CD4-positive, CD25-positive, alpha-beta regulatory T cell (primary cell): Measurements from ENCODE around the gene CST1. TPM values are rescaled to one million over a fixed set of nuclear protein-coding genes. Genes with fewer than 3 reads are reported as not detected.
"Not testable (repeated sequence)": the region's sequence is repeated elsewhere in the genome, so short reads cannot be mapped to it uniquely, and the experiment has no call there.

Source experiments
- ATAC-seq, 2 donors: fragments of 150-1000 bp; cut with Tn5 transposase; one replicate each; pipeline ENCODE4 v1.10.0; 2021; ENCODE audit warnings: low read depth in 2 of 2, moderate number of reproducible peaks in 2 of 2, moderate library complexity in 1 of 2
- DNase-seq, 3 donors: peaks; one replicate each; pipeline versions ENCODE4 v3.0.0 to v3.0.0-alpha.2; 2012 to 2022; ENCODE audit warnings: mixed read lengths in 1 of 3
- H3K27ac ChIP-seq: one replicate; pipeline ENCODE4 v1.7.0; 2013; ENCODE audit warnings: mild to moderate bottlenecking, low read length; ENCODE audit not compliant: insufficient read depth, poor library complexity, severe bottlenecking
- H3K27me3 ChIP-seq: one replicate; pipeline ENCODE4 v1.7.0; 2013; ENCODE audit warnings: low read length; ENCODE audit not compliant: control insufficient read depth, insufficient read depth
- H3K36me3 ChIP-seq: one replicate; pipeline ENCODE4 v1.7.0; 2013; ENCODE audit warnings: mild to moderate bottlenecking, low read length, moderate library complexity; ENCODE audit not compliant: control insufficient read depth, insufficient read depth
- H3K4me1 ChIP-seq: 2 replicates; pipeline ENCODE4 v1.7.0; 2013; ENCODE audit warnings: mild to moderate bottlenecking, low read length; ENCODE audit not compliant: insufficient read depth, control insufficient read depth, poor library complexity, severe bottlenecking
- H3K4me3 ChIP-seq: one replicate; pipeline ENCODE4 v1.7.0; 2013; ENCODE audit warnings: low read depth, mild to moderate bottlenecking, low read length, moderate library complexity
- H3K9me3 ChIP-seq, 2 experiments: 1 replicate in 1 of 2; 2 replicates in 1 of 2; pipeline ENCODE4 v1.7.0; 2013; ENCODE audit warnings: low read length in 2 of 2, mild to moderate bottlenecking in 1 of 2, moderate library complexity in 1 of 2; ENCODE audit not compliant: control insufficient read depth in 2 of 2
- H3K27ac Mint-ChIP-seq, 3 donors: one replicate each; pipeline ENCODE4 v1.8.0; 2020 to 2022; ENCODE audit warnings: mild to moderate bottlenecking in 3 of 3, mixed read lengths in 3 of 3, moderate library complexity in 2 of 3
- H3K27me3 Mint-ChIP-seq: one replicate; pipeline ENCODE4 v1.8.0; 2022; ENCODE audit warnings: mild to moderate bottlenecking, mixed read lengths
- H3K36me3 Mint-ChIP-seq: one replicate; pipeline ENCODE4 v1.8.0; 2020; ENCODE audit warnings: mixed read lengths
- H3K4me1 Mint-ChIP-seq, 4 donors: one replicate each; pipeline ENCODE4 v1.8.0; 2020 to 2022; ENCODE audit warnings: mixed read lengths in 4 of 4, mild to moderate bottlenecking in 1 of 4
- H3K4me3 Mint-ChIP-seq, 4 donors: one replicate each; pipeline ENCODE4 v1.8.0; 2020 to 2022; ENCODE audit warnings: mild to moderate bottlenecking in 4 of 4, mixed read lengths in 4 of 4, moderate library complexity in 3 of 4
- H3K9me3 Mint-ChIP-seq, 7 donors: one replicate each; pipeline ENCODE4 v1.8.0; 2020 to 2022; ENCODE audit warnings: mixed read lengths in 7 of 7, mild to moderate bottlenecking in 3 of 7, moderate library complexity in 2 of 7
- polyA plus RNA-seq, 4 donors: library from polyadenylated mRNA; unstranded; fragments of 300-500 nt; fragmentation: Illumina TruSeq; gene quantifications; one replicate each; pipeline ENCODE4 v1.2.3, GENCODE V29; 2021
- total RNA-seq: library from RNA; stranded (reverse); gene quantifications from one replicate; pipeline ENCODE4 v1.2.3, GENCODE V29; 2022

Gene CST1
- total RNA-seq (not detected), polyA plus RNA-seq (not detected)

- H3K4me3 Mint-ChIP-seq, ATAC-seq, H3K9me3 Mint-ChIP-seq, H3K27me3 ChIP-seq, H3K4me1 ChIP-seq, H3K4me1 Mint-ChIP-seq, H3K4me3 ChIP-seq, H3K9me3 ChIP-seq, H3K27ac Mint-ChIP-seq, H3K36me3 ChIP-seq, H3K27me3 Mint-ChIP-seq, H3K36me3 Mint-ChIP-seq, DNase-seq, H3K27ac ChIP-seq: not testable (repeated sequence)
Measured at GRCh38 chr20:23750786-23751185, at the start of gene CST1. TSS of gene CST1 (minus strand) at chr20:23750935. CDS start at chr20:23750866, 69 bp downstream.

DNA sequence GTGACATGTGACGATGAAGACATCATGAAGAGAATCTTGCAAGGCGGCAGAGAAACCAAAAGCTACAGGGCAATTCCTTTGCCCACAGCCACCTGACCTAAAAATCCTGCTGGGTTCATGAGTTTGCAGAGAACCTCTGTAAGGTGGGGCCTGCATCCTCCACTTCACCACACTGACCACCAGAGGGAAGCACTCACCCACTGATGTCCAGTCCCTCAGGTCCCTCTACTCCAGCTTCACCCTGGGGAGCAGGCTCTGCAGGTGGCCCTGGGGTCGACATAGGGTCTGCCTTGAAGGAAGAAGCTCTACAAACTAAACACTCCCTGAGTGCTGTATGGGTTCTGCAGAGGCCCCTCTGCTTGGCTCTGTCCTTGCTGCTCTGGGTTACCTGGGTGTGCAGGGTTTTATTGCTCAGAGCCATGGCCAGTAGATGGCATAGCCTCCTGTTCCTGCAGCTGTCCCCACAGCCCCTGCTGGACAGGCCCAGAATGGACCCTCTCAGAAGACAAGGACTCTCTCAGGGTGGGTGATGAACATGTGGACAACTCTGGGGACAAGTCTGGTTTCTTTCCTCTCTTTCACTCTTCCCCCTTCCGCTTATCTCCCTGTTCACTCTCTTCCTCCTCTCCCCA, 48.6 kb upstream of the CST1 start:
- ATAC-seq, H3K4me3 ChIP-seq, H3K4me1 Mint-ChIP-seq, H3K36me3 Mint-ChIP-seq, H3K36me3 ChIP-seq, H3K27me3 ChIP-seq, H3K4me1 ChIP-seq, H3K4me3 Mint-ChIP-seq, H3K9me3 Mint-ChIP-seq, H3K27ac ChIP-seq, H3K27ac Mint-ChIP-seq, H3K27me3 Mint-ChIP-seq, H3K9me3 ChIP-seq: not testable (repeated sequence)
- peak in 1 of 3 donors; percentile 20 for DNase-seq

- H3K4me3 ChIP-seq: no peak overlapping the region
- Mint-ChIP-seq H3K27me3 (peaks cover 5% of the 10 kb centered on the region), H3K4me3 (no peak overlapping the region), H3K27ac (no peak overlapping the region), H3K4me1 (no peaks in the 10 kb centered on the region), H3K9me3 (no peaks in the 10 kb centered on the region), H3K36me3 (no peaks in the 10 kb centered on the region)
- H3K4me1 ChIP-seq: no peaks in the 10 kb centered on the region
- no peaks in the 10 kb centered on the region for H3K36me3 ChIP-seq
- H3K27me3 ChIP-seq: no peaks in the 10 kb centered on the region
- ATAC-seq: no peak
- H3K27ac ChIP-seq: no peak overlapping the region
- no peaks in the 10 kb centered on the region for H3K9me3 ChIP-seq
- DNase-seq: no peak
Measured at GRCh38 chr20:23795526-23795925, 44.8 kb upstream of the CST1 start.

DNA sequence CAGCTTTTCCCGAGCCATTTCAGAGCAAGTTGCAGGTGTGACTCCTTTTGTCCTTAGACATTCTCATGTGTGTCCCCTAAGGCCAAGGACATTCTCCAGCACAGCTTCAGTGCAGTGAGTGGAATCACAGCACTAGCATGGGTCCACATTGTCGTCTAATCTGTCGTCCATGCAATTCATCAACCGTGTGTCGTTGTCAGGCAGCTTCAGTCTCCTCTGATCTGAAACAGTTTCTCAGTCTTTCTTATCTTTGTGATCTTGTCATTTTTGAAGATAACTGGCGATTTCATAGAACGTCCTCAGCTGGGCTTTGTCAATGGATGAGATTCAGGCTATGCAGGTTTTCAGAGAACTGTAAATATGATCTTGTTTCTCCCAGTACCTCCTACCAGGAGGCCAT, 44.1 kb upstream of the CST1 start:
- Histone ChIP-seq H3K36me3 (no peaks in the 10 kb centered on the region), H3K4me3 (no peak overlapping the region), H3K27ac (no peak overlapping the region), H3K9me3 (no peaks in the 10 kb centered on the region), H3K4me1 (no peaks in the 10 kb centered on the region), H3K27me3 (no peaks in the 10 kb centered on the region)
- DNase-seq (no peak), ATAC-seq (no peak)
- H3K4me1 Mint-ChIP-seq: no peaks in the 10 kb centered on the region
- H3K36me3 Mint-ChIP-seq: no peaks in the 10 kb centered on the region
- no peak overlapping the region for H3K4me3 Mint-ChIP-seq
- H3K27me3 Mint-ChIP-seq: peaks cover 5% of the 10 kb centered on the region
- no peak overlapping the region for H3K27ac Mint-ChIP-seq
- H3K9me3 Mint-ChIP-seq: no peaks in the 10 kb centered on the region

GRCh38 chr20:23794065-23794464, 43.3 kb upstream of the CST1 start:
- no peak overlapping the region for H3K4me3 Mint-ChIP-seq
- ATAC-seq: no peak
- no peak overlapping the region for H3K4me3 ChIP-seq
- H3K4me1 Mint-ChIP-seq: no peaks in the 10 kb centered on the region
- H3K9me3 ChIP-seq: no peaks in the 10 kb centered on the region
- no peak overlapping the region for H3K27ac ChIP-seq
- H3K9me3 Mint-ChIP-seq: no peaks in the 10 kb centered on the region
- no peaks in the 10 kb centered on the region for H3K36me3 Mint-ChIP-seq
- no peaks in the 10 kb centered on the region for H3K36me3 ChIP-seq
- no peak overlapping the region for H3K27ac Mint-ChIP-seq
- H3K27me3 ChIP-seq: no peaks in the 10 kb centered on the region
- H3K27me3 Mint-ChIP-seq: peaks cover 5% of the 10 kb centered on the region
- no peaks in the 10 kb centered on the region for H3K4me1 ChIP-seq
- no peak for DNase-seq

DNA sequence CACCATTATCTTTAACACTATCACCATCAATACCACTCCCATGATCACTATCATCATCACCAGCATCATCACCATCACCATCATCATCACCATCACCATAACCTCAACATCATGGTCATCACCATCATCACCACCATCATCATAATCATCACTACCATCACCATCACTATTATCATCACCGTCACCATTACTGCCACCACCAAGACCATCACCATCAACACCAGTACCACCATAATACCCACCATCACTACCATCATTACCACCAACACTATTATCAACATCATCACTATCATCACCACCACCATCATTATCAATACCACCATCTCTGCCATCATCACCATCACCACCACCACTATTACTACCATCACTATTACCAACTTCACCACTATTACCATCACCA, 32.7 kb upstream of the CST1 start:
- Histone ChIP-seq H3K36me3 (no peaks in the 10 kb centered on the region), H3K27me3 (no peaks in the 10 kb centered on the region), H3K4me1 (no peaks in the 10 kb centered on the region), H3K4me3 (no peak overlapping the region), H3K27ac (no peak overlapping the region), H3K9me3 (no peaks in the 10 kb centered on the region)
- no peak overlapping the region for H3K4me3 Mint-ChIP-seq
- no peaks in the 10 kb centered on the region for H3K27me3 Mint-ChIP-seq
- H3K27ac Mint-ChIP-seq: no peak overlapping the region
- DNase-seq (no peak), ATAC-seq (no peak)
- no peaks in the 10 kb centered on the region for H3K4me1 Mint-ChIP-seq
- no peaks in the 10 kb centered on the region for H3K36me3 Mint-ChIP-seq
- H3K9me3 Mint-ChIP-seq: peaks cover 0 to 1% (median 0%) of the 10 kb centered on the region in 7 donors

GRCh38 chr20:23782366-23782983, 31.7 kb upstream of the CST1 start:
- Mint-ChIP-seq H3K4me1 (no peaks in the 10 kb centered on the region), H3K27me3 (no peaks in the 10 kb centered on the region), H3K36me3 (no peaks in the 10 kb centered on the region), H3K4me3 (no peak overlapping the region), H3K27ac (no peak overlapping the region), H3K9me3 (peaks cover 0 to 1% (median 0%) of the 10 kb centered on the region in 7 donors)
- Histone ChIP-seq H3K4me1 (no peaks in the 10 kb centered on the region), H3K4me3 (no peak overlapping the region), H3K9me3 (no peaks in the 10 kb centered on the region), H3K27me3 (no peaks in the 10 kb centered on the region), H3K27ac (no peak overlapping the region), H3K36me3 (no peaks in the 10 kb centered on the region)
- DNase-seq (peak in 1 of 3 donors; percentile 16), ATAC-seq (no peak)

DNA sequence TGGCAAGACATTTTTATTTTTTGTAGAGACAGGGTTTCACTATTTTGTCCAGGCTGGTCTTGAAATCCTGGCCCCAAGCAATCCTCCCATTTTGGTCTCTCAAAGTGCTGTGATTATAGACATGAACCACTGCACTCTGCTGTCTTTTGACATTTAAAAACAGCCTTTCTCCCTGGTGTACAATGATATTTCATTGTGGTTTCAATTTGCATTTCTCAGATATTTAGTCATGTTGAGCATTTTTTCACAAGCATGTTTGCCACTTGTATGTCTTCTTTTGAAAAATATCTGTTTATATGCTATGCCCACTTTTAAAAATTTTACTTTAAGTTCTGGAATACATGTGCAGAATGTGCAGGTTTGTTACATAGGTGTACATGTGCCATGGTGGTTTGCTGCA, 27.9 kb upstream of the CST1 start:
- H3K4me3 ChIP-seq, H3K36me3 ChIP-seq, H3K36me3 Mint-ChIP-seq, H3K4me1 Mint-ChIP-seq, H3K9me3 Mint-ChIP-seq, H3K27ac Mint-ChIP-seq, ATAC-seq, H3K27me3 Mint-ChIP-seq, DNase-seq, H3K27ac ChIP-seq, H3K4me1 ChIP-seq, H3K4me3 Mint-ChIP-seq, H3K27me3 ChIP-seq, H3K9me3 ChIP-seq: not testable (repeated sequence)
